ENCODE results near the gene TSR2. TPM values are rescaled to one million over a fixed set of nuclear protein-coding genes. Genes with fewer than 3 reads are reported as not detected.

The TSR2 gene
- total and polyA plus RNA-seq, 2 of the 8 experiments (the other 6 are each of a cell fraction or from before 2014, with no cell fraction given) = 15.1 to 44.2 TPM

GRCh38 chrX:54492340-54492739, 52.1 kb downstream of the TSR2 start (continued):
- TF ChIP-seq KDM5A (IDR thresholded peaks at IDR 0.05; ENCODE audit: low read length) = no peak
- no peak for TF ChIP-seq CHD2 (IDR thresholded peaks at IDR 0.05; ENCODE audit: low read length)
- TF ChIP-seq PHF8 (conservative IDR thresholded peaks at IDR 0.05; ENCODE audit: low read depth, low read length) = no peak
- no peak for TF ChIP-seq TAF1 (IDR thresholded peaks at IDR 0.05; ENCODE audit: low read depth, low read length)
